IMR-90 (cell line): Measurements from ENCODE around the gene NOD1. TPM values are rescaled to one million over a fixed set of nuclear protein-coding genes. Genes with fewer than 3 reads are reported as not detected.

Source experiments
- ATAC-seq: fragments of 200-7000 bp; cut with Tn5 transposase; 2 replicates; pipeline ENCODE4 v1.9.1; 2020; ENCODE audit warnings: low read depth, mild to moderate bottlenecking, moderate library complexity
- BruUV-seq: library from RNA; stranded (reverse); fragments of 400-500 nt; replicated peaks from 2 replicates; lab custom pipeline; 2021; lab: Mats Ljungman, UMichigan
- CTCF ChIA-PET: fragments of 300-600 bp; formaldehyde crosslinking; extraction: SDS; loops from one replicate; lab custom pipeline; 2021; ENCODE audit warnings: antibody characterized with exemption; lab: Yijun Ruan, JAX
- POLR2A ChIA-PET: fragments of 300-600 bp; sonication (Branson Sonifier 250); formaldehyde crosslinking; loops from one replicate; lab custom pipeline; 2022; ENCODE audit warnings: antibody characterized with exemption; ENCODE audit not compliant: unreplicated experiment; lab: Charles Lee
- DNase-seq: peaks from one replicate; pipeline ENCODE4 v3.0.0; 2013
- H2AFZ ChIP-seq: replicated peaks from 2 replicates; pipeline ENCODE3; 2013; ENCODE audit warnings: low read length, mild to moderate bottlenecking; ENCODE audit not compliant: poor library complexity
- H2AK5ac ChIP-seq: 2 replicates; pipeline ENCODE4 v1.6.1; 2013; ENCODE audit warnings: low read depth, low read length, inconsistent platforms
- H2AK9ac ChIP-seq: replicated peaks from 2 replicates; pipeline ENCODE3; 2013; ENCODE audit warnings: mild to moderate bottlenecking, low read depth, low read length, moderate library complexity; ENCODE audit not compliant: poor library complexity
- H2BK120ac ChIP-seq: 2 replicates; pipeline ENCODE4 v1.6.1; 2013; ENCODE audit warnings: low read depth, low read length, inconsistent platforms
- H2BK15ac ChIP-seq: 3 replicates; pipeline ENCODE4 v1.6.1; 2013; ENCODE audit warnings: low read depth, low read length, inconsistent platforms
- H2BK20ac ChIP-seq: 2 replicates; pipeline ENCODE4 v1.6.1; 2013; ENCODE audit warnings: low read depth, mild to moderate bottlenecking, inconsistent platforms, low read length, moderate library complexity
- H2BK5ac ChIP-seq: 2 replicates; pipeline ENCODE4 v1.6.1; 2013; ENCODE audit warnings: mild to moderate bottlenecking, low read depth, low read length, inconsistent platforms; ENCODE audit not compliant: poor library complexity, severe bottlenecking
- H3K14ac ChIP-seq: replicated peaks from 2 replicates; pipeline ENCODE4 v1.6.1; 2013; ENCODE audit warnings: low read depth, low read length, inconsistent platforms
- H3K18ac ChIP-seq: 2 replicates; pipeline ENCODE4 v1.6.1; 2013; ENCODE audit warnings: low read depth, low read length, control low read depth
- H3K23ac ChIP-seq: 2 replicates; pipeline ENCODE4 v1.6.1; 2013; ENCODE audit warnings: low read depth, low read length, inconsistent platforms
- H3K27ac ChIP-seq: 2 replicates; pipeline ENCODE4 v1.5.1; 2013; ENCODE audit warnings: mild to moderate bottlenecking, control low read depth, low read length; ENCODE audit not compliant: insufficient read depth
- H3K27me3 ChIP-seq: 2 replicates; pipeline ENCODE4 v1.6.1; 2013; ENCODE audit warnings: low read length; ENCODE audit not compliant: control insufficient read depth, insufficient read depth
- H3K36me3 ChIP-seq: 2 replicates; pipeline ENCODE4 v1.6.1; 2013; ENCODE audit warnings: low read length, mixed read lengths; ENCODE audit not compliant: control insufficient read depth, insufficient read depth
- H3K4ac ChIP-seq: 2 replicates; pipeline ENCODE4 v1.6.1; 2013; ENCODE audit warnings: low read depth, low read length, inconsistent platforms
- H3K4me1 ChIP-seq: 2 replicates; pipeline ENCODE4 v1.6.1; 2013; ENCODE audit warnings: low read length, mixed read lengths; ENCODE audit not compliant: control insufficient read depth, insufficient read depth
- H3K4me2 ChIP-seq: 2 replicates; pipeline ENCODE4 v1.6.1; 2013; ENCODE audit warnings: low read depth, mild to moderate bottlenecking, control low read depth, low read length, moderate library complexity
- H3K4me3 ChIP-seq: 2 replicates; pipeline ENCODE4 v1.5.1; 2013; ENCODE audit warnings: low read depth, mild to moderate bottlenecking, control low read depth, low read length, moderate library complexity; ENCODE audit not compliant: insufficient read depth
- H3K56ac ChIP-seq: 2 replicates; pipeline ENCODE4 v1.6.1; 2013; ENCODE audit warnings: low read length, inconsistent platforms; ENCODE audit not compliant: insufficient read depth; ENCODE audit errors: extremely low read depth
- H3K79me1 ChIP-seq, 2 experiments: 2 replicates each; pipeline ENCODE4 v1.6.1; 2013; ENCODE audit warnings: low read length in 2 of 2, inconsistent platforms in 1 of 2, low read depth in 1 of 2
- H3K9ac ChIP-seq: 2 replicates; pipeline ENCODE4 v1.6.1; 2013; ENCODE audit warnings: low read depth, low read length, control low read depth
- H3K9me1 ChIP-seq: 2 replicates; pipeline ENCODE4 v1.6.1; 2013; ENCODE audit warnings: low read length, inconsistent platforms; ENCODE audit not compliant: insufficient read depth
- H3K9me3 ChIP-seq: 2 replicates; pipeline ENCODE4 v1.6.1; 2013; ENCODE audit warnings: low read length; ENCODE audit not compliant: control insufficient read depth, insufficient read depth
- H4K20me1 ChIP-seq: 2 replicates; pipeline ENCODE4 v1.6.1; 2013; ENCODE audit warnings: low read length, inconsistent platforms; ENCODE audit not compliant: insufficient read depth
- H4K5ac ChIP-seq: 2 replicates; pipeline ENCODE4 v1.6.1; 2013; ENCODE audit warnings: mild to moderate bottlenecking, low read depth, low read length, control low read depth
- H4K8ac ChIP-seq, 2 experiments: 2 replicates each; pipeline ENCODE4 v1.6.1; 2013; ENCODE audit warnings: low read depth in 2 of 2, low read length in 2 of 2, control low read depth in 1 of 2, inconsistent platforms in 1 of 2
- H4K91ac ChIP-seq: 2 replicates; pipeline ENCODE4 v1.6.1; 2013; ENCODE audit warnings: low read depth, low read length, inconsistent platforms; ENCODE audit not compliant: insufficient read depth
- CEBPB ChIP-seq: IDR thresholded peaks from 2 replicates; pipeline ENCODE4 v1.6.1; 2012; ENCODE audit warnings: low read depth, low read length, improper control_type of control experiment
- CHD1 ChIP-seq: IDR thresholded peaks from 2 replicates; pipeline ENCODE4 v1.6.1; 2012; ENCODE audit warnings: low read depth, low read length, improper control_type of control experiment
- FOS ChIP-seq: fragments of 150-350 bp; IDR thresholded peaks from 2 replicates; pipeline ENCODE4 v1.6.1; 2016; ENCODE audit warnings: low read depth, low read length
- MAFK ChIP-seq: IDR thresholded peaks from 2 replicates; pipeline ENCODE4 v1.6.1; 2012; ENCODE audit warnings: low read depth, low read length, improper control_type of control experiment
- MAZ ChIP-seq: IDR thresholded peaks from 2 replicates; pipeline ENCODE4 v1.6.1; 2012; ENCODE audit warnings: low read depth, mild to moderate bottlenecking, low read length, improper control_type of control experiment, moderate library complexity, borderline replicate concordance
- MXI1 ChIP-seq: IDR thresholded peaks from 2 replicates; pipeline ENCODE4 v1.6.1; 2012; ENCODE audit warnings: low read depth, mild to moderate bottlenecking, low read length, moderate library complexity, borderline replicate concordance
- NFE2L2 ChIP-seq: fragments of 150-350 bp; IDR thresholded peaks from 2 replicates; pipeline ENCODE4 v1.6.1; 2016; ENCODE audit warnings: low read depth, mild to moderate bottlenecking, low read length
- POLR2A ChIP-seq: IDR thresholded peaks from 2 replicates; pipeline ENCODE4 v1.6.1; 2012; ENCODE audit warnings: mild to moderate bottlenecking, low read depth, low read length
- RAD21 ChIP-seq: IDR thresholded peaks from 2 replicates; pipeline ENCODE4 v1.6.1; 2012; ENCODE audit warnings: low read length, improper control_type of control experiment
- RCOR1 ChIP-seq: IDR thresholded peaks from 2 replicates; pipeline ENCODE4 v1.6.1; 2012; ENCODE audit warnings: mild to moderate bottlenecking, low read length, improper control_type of control experiment; ENCODE audit not compliant: insufficient replicate concordance
- RFX5 ChIP-seq: IDR thresholded peaks from 2 replicates; pipeline ENCODE4 v1.8.0; 2012; ENCODE audit warnings: low read depth, mild to moderate bottlenecking, low read length, moderate library complexity
- SMC3 ChIP-seq: fragments of 150-350 bp; IDR thresholded peaks from 2 replicates; pipeline ENCODE4 v1.6.1; 2016; ENCODE audit warnings: low read depth, mild to moderate bottlenecking, antibody characterized with exemption, low read length, moderate library complexity
- WGBS, 2 experiments: methylation state at CpG; one replicate each; pipeline versions ENCODE4 v1.1.5 to v1.1.7; 2013; ENCODE audit warnings: missing lambda C conversion rate in 2 of 2; ENCODE audit not compliant: insufficient read length in 1 of 2; ENCODE audit errors: extremely low coverage in 2 of 2; 5-methylcytosine and 5-hydroxymethylcytosine counted together
- dilution Hi-C: fragments of 300-500 bp; cut with HindIII; formaldehyde crosslinking; loops from one replicate; pipeline ENCODE4 v1.14.3; 2018; ENCODE audit warnings: low sequenced_read_pairs; ENCODE audit not compliant: unreplicated experiment
- in situ Hi-C: fragments of 300-500 bp; cut with MboI; formaldehyde crosslinking; loops from 3 replicates; pipeline ENCODE4 v1.14.3; 2019; ENCODE audit warnings: low sequenced_read_pairs, inconsistent platforms, mixed read lengths
- intact Hi-C: fragments of 100-400 bp; cut with micrococcal nuclease; formaldehyde crosslinking; loops from 2 replicates; pipeline ENCODE4 v1.10.0; 2022
- polyA plus RNA-seq, 3 experiments: library from polyadenylated mRNA; depleted of rRNA; stranded (reverse); fragments of >200 nt; gene quantifications; 2 replicates each; pipeline ENCODE4 v1.2.3, GENCODE V29; 2012; ENCODE audit warnings: low replicate concordance in 1 of 3
- total RNA-seq: library from RNA; depleted of rRNA; stranded (reverse); fragments of >200 nt; gene quantifications from 2 replicates; pipeline ENCODE4 v1.2.3, GENCODE V29; 2012
- TF ChIP-seq, protein P1 (sequence below): fragments of 150-350 bp; IDR thresholded peaks from 2 replicates; pipeline ENCODE4 v1.6.1; 2017; ENCODE audit warnings: mild to moderate bottlenecking, antibody characterized with exemption, low read length, low read depth
- TF ChIP-seq, protein P2 (sequence below): conservative IDR thresholded peaks from 2 replicates; pipeline ENCODE4 v1.5.1; 2012; ENCODE audit warnings: mild to moderate bottlenecking, low read depth, low read length, improper control_type of control experiment
- TF ChIP-seq, protein P3 (sequence below): fragments of 150-350 bp; IDR thresholded peaks from 2 replicates; pipeline ENCODE4 v1.6.1; 2016; ENCODE audit warnings: low read depth, mild to moderate bottlenecking, low read length, moderate library complexity, borderline replicate concordance

Gene NOD1
- total and polyA plus RNA-seq, 2 of the 4 experiments (the other 2 are of a cell fraction), result 1.8 to 3.0 TPM

DNA sequence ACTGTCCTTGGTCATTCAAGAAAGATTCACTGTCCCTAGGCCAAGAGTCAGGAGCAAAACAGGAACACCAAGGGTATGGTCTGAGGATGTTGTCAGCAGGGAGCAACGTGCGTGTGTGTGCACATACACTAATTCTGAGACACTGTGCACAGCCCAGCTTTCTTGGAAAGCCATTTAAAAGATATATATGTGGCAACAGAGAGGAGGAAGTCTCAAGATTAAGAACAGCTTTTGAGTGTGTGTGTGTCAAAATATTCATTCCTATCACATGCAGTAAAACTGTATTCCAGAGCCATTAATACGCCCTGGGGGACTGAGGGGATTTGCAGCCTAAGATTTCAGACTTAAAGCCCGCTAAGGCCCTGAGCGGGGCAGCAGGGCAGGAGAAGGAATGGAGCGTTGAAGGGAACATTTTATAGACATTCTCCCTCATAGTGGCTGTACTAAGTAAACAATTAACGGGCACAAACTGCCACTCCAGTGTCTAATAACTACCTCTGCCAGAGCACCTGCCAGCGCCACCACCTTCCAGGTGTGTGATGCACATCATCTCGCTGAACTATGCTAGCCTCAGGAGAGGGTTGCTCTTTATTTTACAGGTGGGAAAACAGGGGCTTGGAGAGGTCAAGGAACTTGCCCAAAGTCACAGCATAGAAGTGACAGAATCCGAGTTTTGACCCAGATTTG is 2.0 kb downstream of the NOD1 start:
- H2AFZ ChIP-seq, result no peak overlapping the region
- CTCF ChIA-PET, result no interaction called here
- no peak overlapping the region for H3K27ac ChIP-seq
- H3K4me2 ChIP-seq, result no peak overlapping the region
- peaks cover 13 to 51% of the 10 kb centered on the region in 2 experiments for H3K79me1 ChIP-seq
- no peak overlapping the region for H3K18ac ChIP-seq
- no peak overlapping the region for H2BK20ac ChIP-seq
- TF ChIP-seq CEBPB, result no peak
- no peak for TF ChIP-seq RFX5
- no peak for TF ChIP-seq MXI1
- TF ChIP-seq, protein P1, sequence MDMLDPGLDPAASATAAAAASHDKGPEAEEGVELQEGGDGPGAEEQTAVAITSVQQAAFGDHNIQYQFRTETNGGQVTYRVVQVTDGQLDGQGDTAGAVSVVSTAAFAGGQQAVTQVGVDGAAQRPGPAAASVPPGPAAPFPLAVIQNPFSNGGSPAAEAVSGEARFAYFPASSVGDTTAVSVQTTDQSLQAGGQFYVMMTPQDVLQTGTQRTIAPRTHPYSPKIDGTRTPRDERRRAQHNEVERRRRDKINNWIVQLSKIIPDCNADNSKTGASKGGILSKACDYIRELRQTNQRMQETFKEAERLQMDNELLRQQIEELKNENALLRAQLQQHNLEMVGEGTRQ, result no peak
- no peak for TF ChIP-seq SMC3
- TF ChIP-seq CHD1, result no peak
- TF ChIP-seq RCOR1, result no peak
- TF ChIP-seq FOS, result no peak
- TF ChIP-seq, protein P2, sequence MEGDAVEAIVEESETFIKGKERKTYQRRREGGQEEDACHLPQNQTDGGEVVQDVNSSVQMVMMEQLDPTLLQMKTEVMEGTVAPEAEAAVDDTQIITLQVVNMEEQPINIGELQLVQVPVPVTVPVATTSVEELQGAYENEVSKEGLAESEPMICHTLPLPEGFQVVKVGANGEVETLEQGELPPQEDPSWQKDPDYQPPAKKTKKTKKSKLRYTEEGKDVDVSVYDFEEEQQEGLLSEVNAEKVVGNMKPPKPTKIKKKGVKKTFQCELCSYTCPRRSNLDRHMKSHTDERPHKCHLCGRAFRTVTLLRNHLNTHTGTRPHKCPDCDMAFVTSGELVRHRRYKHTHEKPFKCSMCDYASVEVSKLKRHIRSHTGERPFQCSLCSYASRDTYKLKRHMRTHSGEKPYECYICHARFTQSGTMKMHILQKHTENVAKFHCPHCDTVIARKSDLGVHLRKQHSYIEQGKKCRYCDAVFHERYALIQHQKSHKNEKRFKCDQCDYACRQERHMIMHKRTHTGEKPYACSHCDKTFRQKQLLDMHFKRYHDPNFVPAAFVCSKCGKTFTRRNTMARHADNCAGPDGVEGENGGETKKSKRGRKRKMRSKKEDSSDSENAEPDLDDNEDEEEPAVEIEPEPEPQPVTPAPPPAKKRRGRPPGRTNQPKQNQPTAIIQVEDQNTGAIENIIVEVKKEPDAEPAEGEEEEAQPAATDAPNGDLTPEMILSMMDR, result no peak
- no peak for TF ChIP-seq RAD21
- TF ChIP-seq MAFK, result no peak
- no peak for TF ChIP-seq MAZ
- TF ChIP-seq, protein P3, sequence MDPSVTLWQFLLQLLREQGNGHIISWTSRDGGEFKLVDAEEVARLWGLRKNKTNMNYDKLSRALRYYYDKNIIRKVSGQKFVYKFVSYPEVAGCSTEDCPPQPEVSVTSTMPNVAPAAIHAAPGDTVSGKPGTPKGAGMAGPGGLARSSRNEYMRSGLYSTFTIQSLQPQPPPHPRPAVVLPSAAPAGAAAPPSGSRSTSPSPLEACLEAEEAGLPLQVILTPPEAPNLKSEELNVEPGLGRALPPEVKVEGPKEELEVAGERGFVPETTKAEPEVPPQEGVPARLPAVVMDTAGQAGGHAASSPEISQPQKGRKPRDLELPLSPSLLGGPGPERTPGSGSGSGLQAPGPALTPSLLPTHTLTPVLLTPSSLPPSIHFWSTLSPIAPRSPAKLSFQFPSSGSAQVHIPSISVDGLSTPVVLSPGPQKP, result no peak
- no peak for TF ChIP-seq NFE2L2
- no peak for TF ChIP-seq POLR2A
- no peak overlapping the region for H2AK5ac ChIP-seq
- no peaks in the 10 kb centered on the region for H3K27me3 ChIP-seq
- no peak overlapping the region for H2BK5ac ChIP-seq
- H4K8ac ChIP-seq, result no peak overlapping the region
- H3K9me1 ChIP-seq, result peaks cover 6% of the 10 kb centered on the region; the same call in 1 of the 2 replicates
- DNase-seq (no peak), ATAC-seq (no peak)
- no peak overlapping the region for H3K4ac ChIP-seq
- H3K14ac ChIP-seq, result no peak overlapping the region
- H4K20me1 ChIP-seq, result no peaks in the 10 kb centered on the region; the same call in 1 of the 2 replicates
- no peaks in the 10 kb centered on the region for H3K36me3 ChIP-seq
- no peak overlapping the region for H2BK15ac ChIP-seq
- BruUV-seq, result no TSS peak
- no peak overlapping the region for H4K5ac ChIP-seq
- no peak overlapping the region for H3K56ac ChIP-seq
- H2BK120ac ChIP-seq, result no peak overlapping the region
- 0 out of 2 replicates have a peak overlapping the region, but pooled peaks have one; percentile 45 for H3K23ac ChIP-seq
- no peak overlapping the region for H3K4me3 ChIP-seq
- POLR2A ChIA-PET, result no interaction called here
- no peak overlapping the region for H2AK9ac ChIP-seq
- H4K91ac ChIP-seq, result no peak overlapping the region
- no peaks in the 10 kb centered on the region for H3K9me3 ChIP-seq
- intact Hi-C loops (loop anchor here (5.0 kb wide), 1 partner anchor 314 kb away; no protein-coding TSS in a partner anchor), in situ Hi-C loops (no loop called here), dilution Hi-C loops (no loop called here)
- 91% methylated on average over 4 of the region's 10 CpGs; no CpG with 5 or more reads in 1 of the 2 experiments for WGBS, 2 experiments
- peaks cover 15% of the 10 kb centered on the region for H3K4me1 ChIP-seq
- no peak overlapping the region for H3K9ac ChIP-seq
